H1 (cell line): ENCODE data around the gene CMSS1. TPM values are rescaled to one million over a fixed set of nuclear protein-coding genes. Genes with fewer than 3 reads are reported as not detected.

Source experiments
- CTCF ChIA-PET: fragments of 300-600 bp; sonication (Branson Sonifier 250); formaldehyde crosslinking; loops from one replicate; lab custom pipeline; 2021; ENCODE audit not compliant: partially characterized antibody; lab: Charles Lee
- POLR2A ChIA-PET: fragments of 300-600 bp; sonication (Branson Sonifier 250); formaldehyde crosslinking; loops from one replicate; lab custom pipeline; 2021; ENCODE audit warnings: inconsistent platforms; ENCODE audit not compliant: partially characterized antibody; lab: Charles Lee
- DNase-seq, 2 experiments: peaks; one replicate each; pipeline versions ENCODE4 v3.0.0 to v3.0.0-alpha.2; 2010 to 2022; ENCODE audit warnings: low spot score in 2 of 2, low read depth in 1 of 2, mixed read lengths in 1 of 2
- FAIRE-seq: peaks from 2 replicates; lab custom pipeline; 2011; peaks lifted over from hg19 to GRCh38; lab: Jason Lieb, UNC
- H2AFZ ChIP-seq: 2 replicates; pipeline ENCODE4 v1.8.1; 2012; ENCODE audit warnings: low read length, inconsistent platforms
- H2AK5ac ChIP-seq: 2 replicates; pipeline ENCODE4 v1.6.1; 2013; ENCODE audit warnings: low read depth, low read length
- H2BK120ac ChIP-seq: replicated peaks from 2 replicates; pipeline ENCODE3; 2013; ENCODE audit warnings: low read depth, low read length, inconsistent platforms
- H2BK12ac ChIP-seq: 2 replicates; pipeline ENCODE4 v1.6.1; 2013; ENCODE audit warnings: low read depth, low read length
- H2BK15ac ChIP-seq: 2 replicates; pipeline ENCODE4 v1.6.1; 2013; ENCODE audit warnings: low read length
- H2BK20ac ChIP-seq: 2 replicates; pipeline ENCODE4 v1.6.1; 2013; ENCODE audit warnings: low read length
- H2BK5ac ChIP-seq: 2 replicates; pipeline ENCODE4 v1.6.1; 2013; ENCODE audit warnings: low read depth, low read length
- H3K14ac ChIP-seq: 2 replicates; pipeline ENCODE4 v1.6.1; 2013; ENCODE audit warnings: inconsistent platforms; ENCODE audit not compliant: insufficient read length
- H3K18ac ChIP-seq: 2 replicates; pipeline ENCODE4 v1.6.1; 2013; ENCODE audit warnings: low read length; ENCODE audit errors: extremely low read depth
- H3K23ac ChIP-seq: 2 replicates; pipeline ENCODE4 v1.6.1; 2013; ENCODE audit warnings: inconsistent platforms; ENCODE audit not compliant: insufficient read length
- H3K23me2 ChIP-seq: 2 replicates; pipeline ENCODE4 v1.6.1; 2013; ENCODE audit warnings: low read depth, low read length
- H3K27ac ChIP-seq: 2 replicates; pipeline ENCODE4 v1.6.1; 2011; ENCODE audit warnings: low read depth, low read length, inconsistent platforms
- H3K27me3 ChIP-seq, 4 experiments: replicated peaks in 1 of 4; 1 replicate in 1 of 4; 2 replicates in 3 of 4; pipeline versions ENCODE4 v1.6.1 to v1.8.1; 2011 to 2013; ENCODE audit warnings: low read length in 3 of 4, mild to moderate bottlenecking in 3 of 4, inconsistent platforms in 2 of 4, mixed read lengths in 2 of 4, moderate library complexity in 1 of 4; ENCODE audit not compliant: control insufficient read depth in 3 of 4, insufficient read depth in 3 of 4; ENCODE audit errors: extremely low read depth in 1 of 4
- H3K36me3 ChIP-seq, 4 experiments: 2 replicates each; pipeline versions ENCODE4 v1.6.1 to v1.8.1; 2011 to 2013; ENCODE audit warnings: mild to moderate bottlenecking in 4 of 4, low read length in 3 of 4, moderate library complexity in 2 of 4, control low read depth in 1 of 4, inconsistent platforms in 1 of 4; ENCODE audit not compliant: insufficient read depth in 4 of 4, control insufficient read depth in 2 of 4
- H3K4ac ChIP-seq: replicated peaks from 2 replicates; pipeline ENCODE3; 2013; ENCODE audit warnings: low read length, low read depth, mixed read lengths, inconsistent platforms; ENCODE audit not compliant: insufficient read length
- H3K4me1 ChIP-seq, 4 experiments: replicated peaks in 1 of 4; 1 replicate in 1 of 4; 2 replicates in 3 of 4; pipeline versions ENCODE4 v1.6.1 to v1.8.1; 2011 to 2013; ENCODE audit warnings: low read length in 3 of 4, inconsistent platforms in 2 of 4, mixed read lengths in 1 of 4; ENCODE audit not compliant: insufficient read depth in 4 of 4, control insufficient read depth in 3 of 4
- H3K4me2 ChIP-seq, 2 experiments: 2 replicates each; pipeline versions ENCODE4 v1.6.1 to v1.8.1; 2011 to 2013; ENCODE audit warnings: low read depth in 2 of 2, low read length in 2 of 2, control low read depth in 1 of 2, inconsistent platforms in 1 of 2, mild to moderate bottlenecking in 1 of 2; ENCODE audit not compliant: insufficient read depth in 1 of 2
- H3K4me3 ChIP-seq, 4 experiments: fragments of 200-600, 300-600 bp in 1 of 4; sonication (generic), shearing (Covaris generic), sonication (Bioruptor Twin) in 1 of 4; 2 replicates each; pipeline versions ENCODE4 v1.5.1 to v1.8.1; 2011 to 2016; ENCODE audit warnings: low read length in 4 of 4, low read depth in 3 of 4, control low read depth in 2 of 4, inconsistent platforms in 2 of 4, mild to moderate bottlenecking in 2 of 4, mixed read lengths in 1 of 4, moderate library complexity in 1 of 4; ENCODE audit not compliant: insufficient read depth in 2 of 4; ENCODE audit errors: extremely low read depth in 1 of 4
- H3K56ac ChIP-seq: replicated peaks from 2 replicates; pipeline ENCODE3; 2013; ENCODE audit warnings: low read depth, mild to moderate bottlenecking, mixed read lengths, low read length, inconsistent platforms; ENCODE audit not compliant: insufficient read length
- H3K79me1 ChIP-seq: 2 replicates; pipeline ENCODE4 v1.6.1; 2013; ENCODE audit warnings: low read depth, low read length, control low read depth
- H3K79me2 ChIP-seq, 2 experiments: 2 replicates each; pipeline versions ENCODE4 v1.6.1 to v1.8.1; 2012 to 2013; ENCODE audit warnings: low read length in 2 of 2, mild to moderate bottlenecking in 2 of 2, inconsistent platforms in 1 of 2; ENCODE audit not compliant: insufficient read depth in 2 of 2, control insufficient read depth in 1 of 2
- H3K9ac ChIP-seq, 4 experiments: replicated peaks in 1 of 4; 1 replicate in 1 of 4; 2 replicates in 3 of 4; pipeline versions ENCODE4 v1.6.1 to v1.8.1; 2011 to 2013; ENCODE audit warnings: low read depth in 3 of 4, low read length in 3 of 4, control low read depth in 2 of 4, mild to moderate bottlenecking in 2 of 4, moderate library complexity in 2 of 4, inconsistent platforms in 1 of 4; ENCODE audit errors: extremely low read depth in 1 of 4
- H3K9me3 ChIP-seq, 2 experiments: 2 replicates each; pipeline versions ENCODE4 v1.6.1 to v1.8.1; 2012 to 2013; ENCODE audit warnings: mild to moderate bottlenecking in 2 of 2, moderate library complexity in 2 of 2, control low read depth in 1 of 2, inconsistent platforms in 1 of 2, low read depth in 1 of 2, low read length in 1 of 2, mixed read lengths in 1 of 2; ENCODE audit not compliant: insufficient read depth in 2 of 2
- H4K20me1 ChIP-seq, 2 experiments: replicated peaks in 1 of 2; 2 replicates each; pipeline versions ENCODE3 to v1.8.1; 2011 to 2013; ENCODE audit warnings: inconsistent platforms in 2 of 2, low read length in 2 of 2, mild to moderate bottlenecking in 1 of 2; ENCODE audit not compliant: insufficient read depth in 2 of 2, control insufficient read depth in 1 of 2
- H4K5ac ChIP-seq: 2 replicates; pipeline ENCODE4 v1.6.1; 2013; ENCODE audit warnings: low read length, low read depth, mixed read lengths, inconsistent platforms; ENCODE audit not compliant: insufficient read length
- H4K8ac ChIP-seq: 2 replicates; pipeline ENCODE4 v1.8.0; 2013; ENCODE audit warnings: mild to moderate bottlenecking, moderate library complexity, low read length, inconsistent platforms; ENCODE audit not compliant: insufficient read depth; ENCODE audit errors: extremely low read depth
- H4K91ac ChIP-seq: replicated peaks from 2 replicates; pipeline ENCODE3; 2013; ENCODE audit warnings: low read length, mixed read lengths, inconsistent platforms; ENCODE audit not compliant: insufficient read length
- ATF2 ChIP-seq: IDR thresholded peaks from 2 replicates; pipeline ENCODE4 v1.6.1; 2012; ENCODE audit warnings: low read length, inconsistent platforms
- KDM5A ChIP-seq: fragments of 200-600 bp; IDR thresholded peaks from 2 replicates; pipeline ENCODE4 v1.7.1; 2012; ENCODE audit warnings: mild to moderate bottlenecking, low read length, inconsistent platforms, mixed read lengths
- NANOG ChIP-seq: IDR thresholded peaks from 2 replicates; pipeline ENCODE4 v1.6.1; 2011; ENCODE audit warnings: low read length, low read depth, mild to moderate bottlenecking, inconsistent platforms; ENCODE audit not compliant: insufficient read depth, poor library complexity, severe bottlenecking
- NRF1 ChIP-seq: IDR thresholded peaks from 2 replicates; pipeline ENCODE4 v1.6.1; 2011; ENCODE audit warnings: mild to moderate bottlenecking, low read depth, low read length, improper control_type of control experiment
- PHF8 ChIP-seq: fragments of 200-600 bp; sonication (generic); conservative IDR thresholded peaks from 2 replicates; pipeline ENCODE4 v1.7.1; 2012; ENCODE audit warnings: low read depth, mild to moderate bottlenecking, inconsistent platforms, low read length, moderate library complexity
- RAD21 ChIP-seq, 2 experiments: IDR thresholded peaks in 1 of 2; conservative IDR thresholded peaks in 1 of 2; 2 replicates each; pipeline ENCODE4 v1.6.1; 2011; ENCODE audit warnings: low read depth in 2 of 2, low read length in 2 of 2, improper control_type of control experiment in 1 of 2, inconsistent platforms in 1 of 2, mild to moderate bottlenecking in 1 of 2, moderate library complexity in 1 of 2
- polyA plus RNA-seq, 7 experiments: library from polyadenylated mRNA; depleted of rRNA in 3 of 7; stranded (reverse) in 5 of 7; unstranded in 2 of 7; fragments of >200 nt in 5 of 7; fragments of 200-250 nt in 2 of 7; gene quantifications; 1 replicate in 5 of 7; 2 replicates in 1 of 7; 4 replicates in 1 of 7; pipeline versions ENCODE4 v1.2.1 to v1.2.3, GENCODE V29; 2011 to 2013; ENCODE audit warnings: missing spikeins in 2 of 7, mixed read lengths in 2 of 7
- total RNA-seq: library from RNA; stranded (reverse); fragmentation: NEBNext Ultra II Directional; extraction: Animal tissue kit (Norgen Biotek cat#: 25700); gene quantifications from 2 replicates; pipeline ENCODE4 v1.2.1, GENCODE V29; 2021

CMSS1 gene
- total and polyA plus RNA-seq, 2 of the 8 experiments (the other 6 are each of a cell fraction or from before 2014, with no cell fraction given), result 15.2 to 75.1 TPM

GRCh38 chr3:100008081-100008698, 190.5 kb downstream of the CMSS1 start:
- H3K4me3 ChIP-seq, result no peak overlapping the region
- POLR2A ChIA-PET, result no interaction called here
- no peak for TF ChIP-seq RAD21 (IDR thresholded peaks at IDR 0.05 in 1 of 2, conservative IDR thresholded peaks at IDR 0.05 in 1 of 2; ENCODE audit: low read depth in 2 of 2, low read length in 2 of 2)
- no peak for TF ChIP-seq PHF8
- TF ChIP-seq NRF1, result no peak
- TF ChIP-seq KDM5A, result no peak
- TF ChIP-seq ATF2, result no peak
- TF ChIP-seq NANOG, result no peak
- TF ChIP-seq, all 59 proteins: peak for 0
- H4K20me1 ChIP-seq, result no peaks in the 10 kb centered on the region
- H2BK20ac ChIP-seq, result no peak overlapping the region
- no peak overlapping the region for H3K18ac ChIP-seq
- H3K79me2 ChIP-seq, result no peaks in the 10 kb centered on the region
- H3K56ac ChIP-seq, result no peak overlapping the region
- peaks cover 3 to 8% (median 5%) of the 10 kb centered on the region in 4 experiments; a peak in 5 of 7 replicates for H3K4me1 ChIP-seq
- H2BK12ac ChIP-seq, result no peak overlapping the region
- no peak overlapping the region for H2AK5ac ChIP-seq
- H3K27me3 ChIP-seq, result no peaks in the 10 kb centered on the region
- H3K4ac ChIP-seq, result no peak overlapping the region
- no peak overlapping the region for H4K5ac ChIP-seq
- DNase-seq, result no peak
- no peak overlapping the region for H3K27ac ChIP-seq
- no peak overlapping the region for H2BK120ac ChIP-seq
- no peak overlapping the region for H2AFZ ChIP-seq
- no peaks in the 10 kb centered on the region for H3K79me1 ChIP-seq
- no peak overlapping the region for H4K8ac ChIP-seq
- H3K23ac ChIP-seq, result no peak overlapping the region
- H3K9me3 ChIP-seq, result no peaks in the 10 kb centered on the region
- no peak overlapping the region for H2BK5ac ChIP-seq
- H3K36me3 ChIP-seq, result no peaks in the 10 kb centered on the region
- H3K23me2 ChIP-seq, result no peaks in the 10 kb centered on the region
- H3K4me2 ChIP-seq, result no peak overlapping the region
- no peak overlapping the region for H4K91ac ChIP-seq
- FAIRE-seq, result no peak
- no peak overlapping the region for H3K14ac ChIP-seq
- no peak overlapping the region for H2BK15ac ChIP-seq
- CTCF ChIA-PET, result interaction anchor here (1.9 to 3.0 kb wide), 2 partner anchors 20 to 165 kb away, joined by 5 to 17 read pairs; no protein-coding TSS in a partner anchor
- H3K9ac ChIP-seq, result no peak overlapping the region
